MM.1S (cell line): ENCODE measurements around the gene PAX8.

ENCODE experiments used
- CTCF ChIP-seq: fragments of 300-600 bp; sonication (generic); IDR thresholded peaks from 2 replicates; pipeline ENCODE4 v1.5.1; 2016; ENCODE audit warnings: antibody characterized with exemption, low read length, mixed read lengths
- EZH2 ChIP-seq: fragments of 300-600 bp; sonication (generic); optimal IDR thresholded peaks from 2 replicates; pipeline ENCODE3; 2017; ENCODE audit warnings: low read depth, mild to moderate bottlenecking, antibody characterized with exemption, low read length, mixed read lengths
- EZH2phosphoT487 ChIP-seq: fragments of 300-600 bp; sonication (generic); IDR thresholded peaks from 2 replicates; pipeline ENCODE4 v1.6.1; 2018; ENCODE audit warnings: antibody characterized with exemption, low read length

GRCh38 chr2:113185664-113186432, 92.9 kb downstream of the PAX8 start:
- TF ChIP-seq CTCF (no peak), EZH2 (no peak), EZH2phosphoT487 (no peak)
